Activated T-cell treated with anti-CD3 and anti-CD28 coated beads for 4 hours (primary cell): ENCODE results near the gene MEGF8.
"Not testable (repeated sequence)": the region's sequence is repeated elsewhere in the genome, so short reads cannot be mapped to it uniquely, and the experiment has no call there.

Experiments
- DNase-seq: peaks from one replicate; pipeline ENCODE4 v3.0.0-alpha.2; 2020

Gene MEGF8

DNA sequence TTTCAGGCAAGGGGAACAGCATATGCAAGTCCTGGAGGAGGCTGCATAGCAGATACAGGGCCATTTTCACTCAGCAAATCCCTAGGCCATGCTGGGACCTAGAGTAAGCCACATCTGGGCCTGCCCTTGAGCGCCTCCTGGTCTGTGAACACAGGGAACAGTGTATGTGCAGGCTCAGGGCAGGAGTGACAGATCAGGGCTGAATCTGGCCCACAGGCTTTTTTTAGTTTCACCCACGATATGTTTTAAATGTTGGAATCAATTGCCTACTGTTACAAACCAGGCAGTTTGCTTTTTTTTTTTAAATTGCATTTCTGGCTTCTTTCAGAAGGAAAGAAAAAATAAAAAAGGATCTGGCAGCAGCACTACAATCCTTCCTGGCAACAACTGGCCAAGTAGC lies 13.8 kb upstream of the MEGF8 start:
- DNase-seq = no peak

DNA sequence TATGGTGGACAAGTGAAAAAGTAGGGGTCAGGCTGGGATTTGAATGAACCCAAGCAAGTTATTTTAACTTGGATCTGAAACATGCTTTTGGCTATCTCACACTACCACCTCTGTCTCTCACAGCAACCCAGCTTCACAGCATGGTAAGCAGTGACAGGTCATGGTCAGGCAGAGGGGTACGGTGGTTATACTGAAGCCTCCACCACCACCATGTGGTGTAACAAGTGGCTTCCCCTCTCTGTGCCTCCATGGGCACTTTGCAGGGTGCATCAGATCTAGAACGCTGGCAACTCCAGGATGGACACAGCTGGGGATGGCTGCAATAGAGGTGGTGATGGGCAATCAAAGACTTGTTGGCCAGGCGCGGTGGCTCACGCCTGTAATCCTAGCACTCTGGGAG lies 13.1 kb upstream of the MEGF8 start:
- no peak for DNase-seq

DNA sequence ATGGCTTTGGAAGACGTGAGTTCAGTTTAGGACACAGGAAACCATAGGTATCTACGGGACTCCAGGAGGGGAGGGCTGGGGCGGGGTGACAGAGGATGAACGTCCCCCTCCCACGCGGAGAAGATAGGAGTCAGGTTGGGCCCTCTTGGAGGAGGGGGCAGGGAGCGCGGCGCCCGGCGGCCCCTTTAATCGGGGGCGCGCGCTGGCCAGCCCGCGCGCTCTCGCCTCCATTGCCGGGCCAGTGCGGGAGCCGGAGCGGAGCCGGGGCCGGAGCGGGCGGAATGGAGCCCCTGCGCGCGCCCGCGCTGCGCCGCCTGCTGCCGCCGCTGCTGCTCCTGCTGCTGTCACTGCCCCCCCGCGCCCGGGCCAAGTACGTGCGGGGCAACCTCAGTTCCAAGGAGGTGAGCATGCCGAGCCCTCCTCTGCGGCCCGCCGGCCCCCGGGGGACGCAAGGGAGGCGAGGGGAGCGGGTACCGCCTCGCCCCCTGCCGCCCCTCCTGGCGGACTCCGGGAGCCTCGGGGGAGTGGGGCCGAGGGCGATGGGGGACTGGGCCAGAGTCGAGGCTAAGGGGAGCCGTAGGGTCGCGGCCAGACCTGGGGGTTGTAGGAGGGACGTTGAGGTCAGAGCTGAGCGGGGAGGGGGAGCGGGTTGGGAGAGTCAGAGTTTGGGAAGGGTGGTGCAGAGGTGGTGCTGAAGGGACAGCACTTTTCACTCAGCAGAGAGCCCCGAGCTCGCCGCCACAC lies 12.2 kb upstream of the MEGF8 start, which contains the start of gene TMEM145:
Gene TMEM145 (plus strand): TSS at position 214 of the 744 bp plus-strand sequence. CDS start 68 bp downstream, at position 282.
- DNase-seq = no peak

DNA sequence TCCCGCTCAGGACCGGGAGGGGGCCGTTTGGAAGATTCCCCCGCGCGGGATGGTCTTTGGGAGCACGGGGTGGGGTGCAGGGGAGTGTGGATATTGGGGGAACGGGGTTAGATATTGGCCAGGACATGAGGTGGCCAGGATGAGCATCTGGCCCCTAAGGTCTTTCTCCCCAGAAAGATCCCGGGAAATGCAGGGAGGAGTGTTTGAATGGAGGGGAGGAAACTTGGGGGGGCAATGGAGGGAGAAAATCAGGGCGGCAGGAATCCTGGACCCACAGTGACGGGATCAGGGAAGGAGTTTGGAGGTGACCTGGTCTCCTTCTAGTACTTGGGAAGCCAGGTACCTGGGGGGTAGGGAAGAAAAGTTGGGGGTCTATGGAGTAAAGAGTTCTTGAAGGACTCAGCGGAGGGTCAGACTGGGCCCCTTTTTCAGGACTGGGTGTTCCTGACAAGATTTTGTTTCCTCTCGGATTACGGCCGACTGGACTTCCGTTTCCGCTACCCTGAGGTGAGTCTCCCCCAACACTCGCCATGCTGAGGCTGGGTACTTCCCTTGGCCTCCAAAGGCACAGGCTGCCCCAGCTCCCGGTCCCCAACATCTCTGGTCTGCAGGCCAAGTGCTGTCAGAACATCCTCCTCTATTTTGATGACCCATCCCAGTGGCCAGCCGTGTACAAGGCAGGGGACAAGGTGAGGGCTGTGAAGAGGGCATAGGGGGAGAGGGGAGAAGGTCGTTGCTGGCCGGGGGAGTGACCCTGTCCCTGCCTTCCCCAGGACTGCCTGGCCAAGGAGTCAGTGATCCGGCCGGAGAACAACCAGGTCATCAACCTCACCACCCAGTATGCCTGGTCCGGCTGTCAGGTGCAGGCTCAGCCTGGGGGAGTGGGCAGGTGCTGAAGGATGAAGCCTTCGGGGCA lies 11.3 kb upstream of the MEGF8 start:
- DNase-seq = no peak

DNA sequence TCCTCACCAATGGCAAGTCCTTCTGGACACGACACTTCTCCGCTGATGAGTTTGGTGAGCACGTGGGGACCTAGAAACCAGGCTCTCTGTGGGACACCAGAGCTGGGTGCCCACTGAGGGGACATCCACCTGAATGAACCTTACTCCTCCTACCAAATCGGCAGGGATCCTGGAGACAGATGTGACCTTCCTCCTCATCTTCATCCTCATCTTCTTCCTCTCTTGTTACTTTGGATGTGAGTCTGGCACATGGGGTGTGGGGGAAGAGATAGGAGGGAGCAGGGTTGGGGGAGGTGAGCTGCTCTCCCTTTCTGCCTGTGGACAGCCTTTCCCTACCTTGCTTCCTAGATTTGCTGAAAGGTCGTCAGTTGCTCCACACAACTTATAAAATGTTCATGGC lies 10.4 kb upstream of the MEGF8 start:
- DNase-seq = no peak

DNA sequence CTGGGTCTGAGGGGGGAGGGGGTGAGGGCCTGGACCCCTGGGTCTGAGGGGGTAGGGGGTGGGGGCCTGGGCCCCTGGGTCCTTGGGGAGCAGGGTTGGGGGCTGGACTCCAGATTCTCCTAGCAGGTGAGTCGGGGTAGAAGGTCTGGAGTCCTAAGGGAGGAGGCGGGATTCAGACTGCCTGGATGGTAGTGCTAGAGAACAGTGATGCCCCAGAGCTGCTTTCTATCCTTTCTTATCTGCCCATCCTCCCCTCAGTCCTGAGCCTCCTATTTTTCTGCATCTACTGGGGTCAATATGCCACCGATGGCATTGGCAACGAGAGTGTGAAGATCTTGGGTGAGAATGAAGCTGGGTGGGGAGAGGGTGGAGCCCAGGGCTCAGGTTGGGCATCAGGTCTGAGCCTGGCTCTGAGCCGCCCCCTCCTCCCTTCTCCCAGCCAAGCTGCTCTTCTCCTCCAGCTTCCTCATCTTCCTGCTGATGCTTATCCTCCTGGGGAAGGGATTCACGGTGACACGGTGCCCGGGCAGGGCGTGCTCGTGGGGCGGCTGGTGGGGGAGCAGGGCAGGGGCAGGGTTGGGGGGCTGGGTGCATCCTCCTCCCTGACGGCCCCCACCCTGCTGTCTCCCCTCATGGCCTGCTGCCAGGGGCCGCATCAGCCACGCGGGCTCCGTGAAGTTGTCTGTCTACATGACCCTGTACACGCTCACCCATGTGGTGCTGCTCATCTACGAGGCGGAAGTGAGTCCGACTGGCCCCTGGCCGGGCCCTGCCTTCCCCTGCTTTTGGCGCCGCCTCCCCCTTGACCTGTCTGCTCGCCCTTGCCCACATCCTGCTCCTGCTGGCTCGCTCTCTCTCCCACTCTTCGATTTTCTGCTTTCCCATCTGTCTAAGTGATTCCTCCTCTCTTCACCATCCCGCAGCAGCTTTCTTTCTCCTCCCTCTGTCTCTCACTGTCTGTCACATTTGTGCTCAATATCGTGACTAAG lies 8.9 kb upstream of the MEGF8 start:
- DNase-seq = no peak

DNA sequence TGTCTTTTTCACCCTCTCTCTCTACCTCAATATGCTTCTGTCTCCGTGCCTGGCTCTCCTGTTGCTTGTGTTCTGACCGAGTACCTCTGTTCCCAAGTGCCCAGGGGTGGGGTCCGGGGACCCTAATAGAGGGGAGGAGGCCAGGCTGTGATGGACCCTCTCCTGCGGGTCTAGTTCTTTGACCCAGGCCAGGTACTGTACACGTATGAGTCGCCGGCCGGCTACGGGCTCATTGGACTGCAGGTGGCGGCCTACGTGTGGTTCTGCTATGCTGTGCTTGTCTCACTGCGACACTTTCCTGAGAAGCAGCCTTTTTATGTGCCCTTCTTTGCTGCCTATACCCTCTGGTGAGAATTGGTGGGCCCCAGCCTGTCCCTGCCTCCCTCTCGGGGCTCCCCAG lies 7.9 kb upstream of the MEGF8 start:
- no peak for DNase-seq

DNA sequence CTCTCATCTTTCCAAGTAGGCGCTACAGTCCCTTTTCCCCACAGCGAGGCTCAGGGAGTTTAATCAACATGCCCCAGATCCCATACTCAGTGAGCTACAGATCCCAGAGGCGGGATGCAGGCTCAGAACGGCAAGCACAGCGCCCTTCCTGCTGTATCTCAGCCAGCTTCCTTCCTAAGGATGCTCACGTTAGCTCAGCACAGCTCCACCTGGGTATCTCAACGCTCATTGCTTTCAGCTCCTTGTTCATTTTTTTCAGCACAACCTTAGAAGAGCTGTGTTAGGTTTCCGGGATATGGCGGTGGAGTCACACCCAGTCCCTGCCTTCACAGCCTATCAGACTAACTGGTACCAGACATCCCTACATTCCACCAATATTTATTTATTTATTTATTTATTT lies 3.1 kb upstream of the MEGF8 start:
- DNase-seq = no peak

DNA sequence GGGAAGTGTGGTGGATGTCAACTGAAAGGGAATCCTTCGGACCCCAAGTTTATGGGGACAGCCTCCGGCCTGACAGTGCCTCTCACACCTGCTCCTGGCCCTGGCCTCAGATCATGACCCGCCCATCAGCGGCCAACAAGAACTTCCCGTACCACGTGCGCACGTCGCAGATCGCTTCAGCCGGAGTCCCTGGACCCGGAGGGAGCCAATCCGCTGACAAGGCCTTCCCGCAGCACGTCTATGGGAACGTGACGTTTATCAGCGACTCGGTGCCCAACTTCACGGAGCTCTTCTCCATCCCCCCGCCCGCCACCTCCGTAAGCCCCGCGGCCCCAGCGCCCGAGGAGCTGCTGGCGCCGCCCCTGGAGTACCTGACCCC lies 2.0 kb upstream of the MEGF8 start:
- no peak for DNase-seq

DNA sequence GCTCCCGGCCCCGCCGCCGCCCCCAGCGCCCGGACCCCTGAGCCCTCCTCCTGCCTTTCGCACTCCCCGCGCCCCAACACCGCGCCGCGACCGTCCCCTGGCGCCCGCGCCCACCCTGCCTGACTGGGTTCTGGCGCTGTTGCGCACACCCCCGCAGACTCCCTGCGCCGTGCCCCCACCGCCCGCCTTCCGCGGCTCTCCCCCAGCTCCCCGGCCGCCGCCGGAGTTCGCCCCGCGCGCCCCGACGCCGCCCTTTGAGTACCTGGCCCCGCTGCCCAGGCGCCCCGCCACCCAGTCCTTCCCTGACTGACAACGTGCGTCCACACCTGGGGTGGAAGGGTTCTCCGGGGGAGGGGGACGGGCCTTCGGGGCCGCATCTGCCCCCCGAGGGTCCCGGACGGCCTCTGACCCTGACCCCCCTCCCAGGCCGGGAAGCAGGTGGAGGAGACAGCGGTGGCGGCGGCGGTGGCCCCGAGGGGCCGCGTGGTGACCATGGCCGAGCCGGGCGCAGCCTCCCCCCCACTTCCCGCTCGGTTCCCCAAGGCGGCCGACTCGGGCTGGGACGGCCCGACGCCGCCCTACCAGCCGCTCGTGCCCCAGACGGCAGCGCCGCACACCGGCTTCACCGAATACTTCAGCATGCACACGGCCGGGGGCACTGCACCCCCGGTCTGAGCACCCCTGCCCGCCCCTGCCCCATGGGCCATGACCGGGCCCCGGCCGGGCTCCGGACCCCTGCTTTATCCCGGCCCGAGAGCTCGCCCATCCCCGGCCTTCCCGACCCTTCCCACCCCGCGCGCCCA lies 1.4 kb upstream of the MEGF8 start:
- DNase-seq = no peak

DNA sequence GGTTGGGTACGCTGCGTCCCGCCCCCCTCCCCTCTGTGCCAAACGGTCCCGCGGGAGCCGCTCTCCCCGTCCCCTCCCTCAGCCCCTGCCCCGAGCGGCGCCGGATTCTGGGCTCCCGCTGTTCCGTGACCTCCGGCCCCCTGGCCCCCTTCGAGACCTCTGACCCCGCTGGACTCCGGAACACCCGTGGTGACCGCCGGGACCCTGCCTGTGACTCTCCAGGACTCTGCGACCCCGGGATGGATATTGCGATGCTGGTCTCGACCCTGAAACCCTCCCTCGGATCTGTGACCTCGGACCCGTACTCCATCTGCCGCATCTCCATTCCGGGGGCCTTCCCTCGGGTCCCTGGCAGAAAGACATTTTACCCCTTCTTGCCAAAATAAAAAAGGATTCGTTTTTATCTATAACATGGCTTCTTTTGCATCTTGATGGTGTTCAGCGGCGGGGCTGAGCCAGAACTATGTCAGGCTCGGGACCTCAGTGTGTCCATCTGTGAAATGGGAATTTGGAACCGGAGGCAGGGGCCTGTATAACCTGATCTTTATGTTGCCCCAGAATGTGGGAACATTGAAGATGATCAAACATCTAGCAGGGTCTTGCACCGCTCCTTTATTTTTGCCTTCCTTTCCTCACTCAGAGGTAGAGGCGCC lies 654 bp upstream of the MEGF8 start:
- DNase-seq = no peak

DNA sequence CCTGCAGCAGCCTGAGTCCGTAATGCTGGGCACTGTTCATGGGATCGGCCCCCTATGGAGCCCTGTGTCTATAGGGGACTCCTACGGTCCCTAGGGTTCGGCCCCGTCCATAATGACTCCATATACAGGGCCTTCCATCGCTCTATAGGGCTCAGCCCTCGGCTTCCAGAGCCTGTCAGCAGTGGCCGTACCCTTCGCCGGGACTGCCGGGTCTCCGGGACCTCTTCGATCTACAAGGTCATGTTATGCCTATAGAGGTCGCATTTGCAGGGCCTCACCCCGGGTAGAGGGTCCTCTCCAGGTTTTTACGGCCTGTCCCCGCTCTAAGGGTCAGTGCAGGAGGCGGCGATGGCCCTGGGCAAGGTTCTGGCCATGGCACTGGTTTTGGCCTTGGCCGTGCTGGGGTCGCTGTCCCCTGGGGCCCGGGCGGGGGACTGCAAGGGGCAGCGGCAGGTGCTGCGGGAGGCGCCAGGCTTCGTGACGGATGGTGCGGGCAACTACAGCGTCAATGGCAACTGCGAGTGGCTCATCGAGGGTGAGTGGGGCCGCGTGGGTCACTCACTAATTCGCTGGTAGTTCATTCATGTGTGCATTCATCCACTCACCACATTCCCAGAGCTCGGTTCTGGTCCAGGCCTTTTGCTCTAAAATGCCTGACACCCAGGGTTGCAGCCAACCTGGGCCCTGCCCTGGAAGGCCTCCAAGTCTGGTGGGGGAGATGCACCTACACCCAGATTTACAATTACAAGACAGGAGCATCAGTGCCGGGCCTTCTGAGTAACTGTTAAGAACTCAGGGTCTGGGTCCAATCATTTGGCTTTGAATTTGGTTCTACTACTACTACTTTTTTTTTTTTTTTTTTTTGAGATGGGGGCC lies 699 bp downstream of the MEGF8 start:
- DNase-seq = no peak

DNA sequence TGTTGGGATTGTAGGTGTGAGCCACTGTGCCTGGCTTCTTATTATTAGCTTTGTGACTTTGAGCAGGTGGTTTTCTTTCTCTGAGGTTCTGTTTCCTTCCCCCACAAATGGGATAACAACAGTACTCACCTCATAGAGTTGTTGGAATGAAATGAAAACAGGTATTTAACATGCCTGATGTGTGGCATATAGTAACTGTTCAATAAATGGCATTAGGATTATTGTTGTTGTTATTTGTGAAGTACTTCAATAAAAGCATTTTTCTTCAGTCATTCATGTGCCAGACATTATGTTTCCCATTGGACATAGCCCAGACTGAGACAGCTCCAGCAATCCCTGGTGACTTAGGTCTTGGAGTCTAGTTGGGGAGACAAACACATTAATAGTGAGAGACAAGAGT lies 1.5 kb downstream of the MEGF8 start:
- DNase-seq = no peak

DNA sequence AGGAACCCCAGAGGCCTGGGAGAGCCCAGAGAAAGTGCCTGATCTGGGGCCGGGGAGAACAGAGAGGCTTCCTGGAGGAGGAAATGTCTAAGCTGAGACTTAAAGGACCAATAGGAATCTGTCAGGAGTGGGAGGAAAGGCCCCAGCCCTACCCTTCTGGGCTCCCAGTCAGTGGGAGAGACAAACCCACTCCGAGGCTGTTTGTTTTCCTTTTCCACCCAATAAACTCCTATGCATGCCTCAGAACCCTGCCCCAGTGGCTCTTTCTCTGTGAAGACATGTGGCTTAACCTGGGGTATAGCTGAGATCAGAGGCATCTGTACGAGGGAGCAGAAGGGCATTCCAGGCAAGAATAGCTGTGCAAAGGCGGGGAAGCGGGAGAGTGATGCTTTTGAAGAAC lies 1.9 kb downstream of the MEGF8 start:
- DNase-seq = no peak

DNA sequence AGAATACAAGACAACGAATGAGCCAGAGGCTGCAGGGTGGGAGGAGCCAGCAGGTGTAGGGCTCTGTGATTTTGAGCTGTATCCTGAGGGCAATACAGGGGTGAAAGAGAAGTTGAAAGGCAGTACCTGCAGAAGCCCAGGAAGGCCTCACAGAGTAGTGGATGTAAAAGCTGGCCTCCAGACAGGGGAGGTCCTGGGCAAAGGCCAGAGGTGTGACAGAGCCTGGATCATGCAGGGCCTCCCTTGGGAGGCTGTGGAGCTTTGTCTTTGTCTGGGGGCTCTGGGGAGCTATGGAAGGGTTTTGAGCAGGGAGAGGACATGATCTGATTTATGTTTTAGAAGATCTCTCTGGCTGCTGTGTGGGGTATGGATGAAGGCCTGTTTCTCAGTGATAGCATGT lies 2.7 kb downstream of the MEGF8 start:
- no peak for DNase-seq

DNA sequence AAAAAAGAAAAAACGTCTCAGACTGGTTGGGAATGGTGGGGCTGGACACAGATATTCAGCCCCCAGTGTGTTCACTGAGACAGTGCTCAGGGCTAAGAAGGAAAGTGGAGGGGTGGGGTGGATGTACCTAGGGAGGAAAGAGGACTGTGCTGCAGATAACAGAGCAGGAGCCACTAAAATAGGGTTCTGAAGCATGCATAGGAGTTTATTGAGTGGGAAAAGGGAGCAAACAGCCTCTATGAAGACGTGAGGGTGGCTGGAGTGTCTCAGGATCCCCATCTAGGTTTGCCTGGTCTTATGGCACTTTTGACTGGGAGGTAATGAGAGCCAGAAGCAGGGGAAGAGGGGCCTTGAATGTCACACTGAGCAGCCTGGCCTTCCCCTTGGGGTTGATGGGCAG lies 3.4 kb downstream of the MEGF8 start:
- no peak for DNase-seq

DNA sequence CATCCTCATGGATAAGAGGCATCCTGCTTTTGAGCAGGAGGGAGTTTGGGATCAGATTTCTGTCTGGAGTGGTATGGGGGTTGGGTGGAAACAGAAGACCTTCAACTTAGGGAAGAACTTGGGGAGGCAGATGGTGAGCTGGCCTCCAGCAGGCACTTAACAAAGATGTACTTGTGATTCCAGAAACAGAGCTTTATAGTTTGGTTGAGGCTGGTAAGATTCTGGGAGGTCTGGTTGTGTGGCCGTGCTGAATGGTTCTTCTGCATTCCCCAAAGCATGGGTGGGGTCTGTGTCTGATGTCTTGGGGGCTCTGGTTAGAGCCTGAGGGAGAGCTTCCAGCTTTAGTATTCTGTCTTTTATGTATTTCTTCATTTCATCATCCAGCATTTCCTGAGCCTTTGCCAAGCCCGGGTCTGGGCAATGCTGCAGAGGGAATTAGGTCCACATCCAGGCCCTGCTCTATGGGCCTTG lies 4.8 kb downstream of the MEGF8 start:
- no peak for DNase-seq

DNA sequence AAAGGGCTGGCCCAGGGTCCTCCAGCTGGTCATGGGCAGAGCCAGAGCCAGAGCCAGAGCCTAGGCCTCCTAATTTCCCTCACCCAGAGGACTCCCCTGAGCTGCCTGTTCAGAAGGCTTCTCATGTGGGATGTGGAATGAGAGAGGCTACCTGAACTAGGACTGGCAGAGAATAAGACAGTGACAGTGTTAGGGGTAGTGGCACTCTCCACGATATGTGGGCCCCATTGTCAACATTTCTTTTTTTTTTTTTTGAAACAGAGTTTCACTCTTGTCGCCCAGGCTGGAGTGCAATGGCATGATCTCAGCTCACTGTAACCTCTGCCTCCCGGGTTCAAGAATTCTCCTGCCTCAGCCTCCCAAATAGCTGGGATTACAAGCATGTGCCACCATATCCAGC lies 5.9 kb downstream of the MEGF8 start:
- not testable (repeated sequence) for DNase-seq

DNA sequence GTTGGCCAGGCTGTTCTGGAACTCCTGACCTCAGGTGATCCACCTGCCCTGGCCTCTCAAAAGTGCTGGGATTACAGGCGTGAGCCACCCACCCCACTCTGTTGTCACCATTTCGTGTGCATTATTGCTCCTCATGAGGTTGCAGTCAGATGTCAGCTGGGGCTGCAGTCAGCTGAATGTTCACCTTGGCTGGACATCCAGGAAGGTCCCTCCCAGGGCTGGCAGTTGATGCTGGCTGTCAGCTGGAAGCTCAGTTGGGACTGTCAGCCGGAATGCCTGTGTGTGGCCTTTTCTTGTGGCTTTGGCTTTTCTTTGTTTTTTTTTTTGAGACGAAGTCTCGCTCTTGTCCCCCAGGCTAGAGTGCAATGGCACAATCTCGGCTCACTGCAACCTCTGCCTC lies 6.6 kb downstream of the MEGF8 start:
- no peak for DNase-seq

DNA sequence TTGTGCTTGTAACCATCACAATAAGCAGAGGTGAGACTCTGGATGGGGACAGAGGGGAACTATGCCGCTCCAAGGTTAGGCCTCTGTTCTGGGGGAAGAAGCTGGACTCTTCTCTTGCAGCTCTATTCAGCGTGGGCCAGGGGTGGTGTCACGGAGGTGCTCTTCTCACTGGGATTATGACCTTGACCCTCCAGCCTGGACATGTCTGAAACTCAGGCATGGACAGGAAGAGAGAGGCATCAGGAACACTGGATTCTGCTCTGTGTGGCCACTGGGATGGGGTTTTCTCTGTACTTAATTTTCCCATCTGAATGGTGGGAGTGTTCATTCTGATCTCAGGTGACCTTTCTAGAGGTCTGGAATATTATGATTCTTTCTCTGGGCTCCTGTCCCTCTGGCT lies 7.6 kb downstream of the MEGF8 start:
- DNase-seq = no peak
